ENCODE measurements around the gene RAB23.

Gene RAB23

DNA sequence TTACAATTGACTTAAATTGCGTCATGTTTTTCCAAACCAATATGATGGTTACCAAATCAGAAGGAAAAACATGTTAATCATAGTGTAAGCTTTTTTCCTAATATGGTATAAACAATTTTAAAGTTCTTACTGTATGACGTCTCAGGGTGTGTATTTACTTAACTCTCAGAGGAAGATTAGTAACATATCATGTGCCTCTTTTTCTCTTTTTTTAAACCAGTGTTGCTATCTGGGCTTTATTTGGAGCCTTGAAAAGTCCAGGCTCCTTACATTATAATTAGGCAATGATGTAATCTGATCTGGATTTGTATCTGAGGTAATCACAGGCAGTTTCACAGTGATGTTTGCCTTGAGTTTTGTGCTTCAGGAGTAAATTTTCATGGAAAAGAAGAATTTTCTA, 20.4 kb upstream of the RAB23 start:
- DNase-seq (ENCODE audit: low read depth) = no peak

DNA sequence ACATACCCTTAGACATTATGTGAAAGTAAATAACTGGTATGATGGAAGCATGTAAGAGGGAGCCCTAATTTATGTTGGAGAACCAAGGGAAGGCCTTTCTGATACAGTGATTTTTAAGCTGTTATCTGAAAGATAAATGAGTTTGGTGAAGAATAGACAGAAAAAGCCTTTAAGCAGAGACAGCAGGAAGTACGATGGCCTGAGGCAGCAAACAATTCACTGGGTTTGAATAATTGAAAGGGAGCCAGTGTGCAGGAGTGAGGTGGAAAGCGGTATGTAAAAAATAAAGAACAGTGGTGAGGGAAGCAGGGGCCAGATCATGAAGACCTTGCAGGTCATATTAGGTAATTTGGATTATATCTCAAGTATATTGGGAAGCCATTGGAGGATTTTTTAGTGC, 4.1 kb upstream of the RAB23 start:
- no peak for DNase-seq (ENCODE audit: low read depth)

DNA sequence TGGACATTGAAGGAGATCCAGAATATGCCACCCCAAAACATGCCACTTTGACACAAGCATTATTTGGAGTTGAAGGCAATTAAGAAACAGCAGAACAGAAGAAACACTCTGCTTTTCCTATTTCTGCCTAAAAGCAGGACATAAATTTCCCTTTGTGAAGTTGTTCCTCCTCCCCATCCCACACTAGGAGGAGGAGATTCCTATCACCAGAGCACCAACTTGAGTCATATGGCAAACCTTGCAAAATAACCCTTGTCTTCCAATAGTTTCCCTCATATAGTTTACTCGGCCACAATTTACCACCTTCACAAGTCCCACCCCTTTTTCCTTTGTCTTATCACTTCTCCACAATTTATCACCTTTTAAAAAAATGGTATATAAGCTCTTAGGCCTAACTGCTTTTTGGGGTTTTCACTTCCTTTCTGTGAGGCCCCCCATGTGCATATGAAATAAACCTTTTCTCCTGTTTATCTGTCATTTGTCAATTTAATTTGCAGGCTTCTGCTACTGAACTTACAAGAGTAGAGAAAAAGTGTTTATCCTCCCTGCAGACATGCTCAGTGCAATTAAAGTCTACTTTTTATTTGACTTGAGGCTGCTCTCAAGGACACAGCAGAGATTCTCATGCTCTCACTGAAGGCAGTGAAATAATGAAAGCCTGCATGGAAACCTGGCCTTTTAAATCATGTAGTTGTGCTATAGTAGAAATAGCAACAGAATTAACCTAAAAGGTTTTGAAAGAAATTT, 2.8 kb upstream of the RAB23 start:
- DNase-seq (ENCODE audit: low read depth) = no peak

GRCh38 chr6:57222743-57223077, 603 bp upstream of the RAB23 start:
- DNase-seq (ENCODE audit: low read depth) = no peak

DNA sequence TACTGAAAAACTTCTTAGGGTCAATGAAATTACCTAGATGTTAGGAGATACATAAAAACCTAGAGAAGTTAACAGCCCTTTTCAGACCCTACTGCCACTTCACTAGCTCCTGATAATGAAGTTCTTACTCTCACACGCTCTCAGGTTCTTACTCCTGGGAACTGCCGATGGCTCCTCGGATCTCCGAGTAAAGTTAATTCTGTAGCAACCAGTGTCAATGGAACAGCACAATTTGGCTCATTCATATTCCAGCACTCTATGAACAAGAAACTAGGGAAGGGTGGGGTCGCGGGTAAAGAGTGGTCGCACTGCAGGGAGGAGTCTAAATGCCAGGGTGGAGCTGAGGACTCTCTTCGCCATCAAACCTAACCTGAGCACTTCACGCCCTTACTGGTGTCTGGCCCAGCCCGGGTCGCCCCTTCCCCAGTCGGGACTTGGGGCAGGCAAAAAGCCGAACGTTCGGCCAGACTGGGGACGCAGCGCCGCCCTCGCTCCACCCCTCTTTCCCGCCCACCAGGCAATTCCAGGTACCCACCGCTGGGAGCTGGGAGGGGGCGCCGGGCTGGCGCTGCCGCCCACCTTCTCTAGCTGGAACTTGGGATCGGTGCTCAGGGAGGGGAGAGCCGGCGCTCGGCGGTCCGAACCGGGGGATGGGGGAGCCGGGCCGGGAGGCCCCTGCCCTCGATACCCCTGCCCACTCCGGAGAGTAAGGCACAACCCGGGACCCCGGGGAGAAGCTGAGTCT, 744 bp downstream of the RAB23 start:
- peak; percentile 45 for DNase-seq (ENCODE audit: low read depth)

DNA sequence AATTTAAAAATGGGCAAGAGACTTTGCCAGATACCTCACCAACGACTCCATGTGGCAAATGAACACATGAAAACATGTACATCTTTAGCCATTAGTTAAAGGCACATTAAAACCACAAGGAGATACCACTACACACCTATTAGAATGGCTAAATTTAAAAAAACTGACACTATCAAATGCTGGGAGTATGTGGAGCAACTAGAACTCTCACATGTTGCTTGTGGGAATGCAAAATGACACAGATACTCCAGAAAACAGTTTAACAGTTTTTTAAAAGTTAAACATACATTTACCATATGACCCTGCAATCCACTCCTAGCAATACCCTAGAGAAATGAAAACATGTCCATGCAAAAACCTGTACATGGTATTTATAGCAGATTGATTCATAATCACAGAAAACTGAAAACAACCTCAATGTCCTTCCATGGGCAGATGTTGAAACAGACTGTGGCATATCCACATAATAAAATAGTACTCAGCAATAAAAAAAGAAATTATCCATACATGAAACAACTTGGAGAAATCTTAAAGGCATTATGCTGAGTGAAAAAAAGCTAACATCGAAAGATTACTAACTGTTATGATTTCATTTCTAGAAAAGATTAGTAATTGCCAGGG, 1.9 kb downstream of the RAB23 start:
- DNase-seq (ENCODE audit: low read depth) = no peak

DNA sequence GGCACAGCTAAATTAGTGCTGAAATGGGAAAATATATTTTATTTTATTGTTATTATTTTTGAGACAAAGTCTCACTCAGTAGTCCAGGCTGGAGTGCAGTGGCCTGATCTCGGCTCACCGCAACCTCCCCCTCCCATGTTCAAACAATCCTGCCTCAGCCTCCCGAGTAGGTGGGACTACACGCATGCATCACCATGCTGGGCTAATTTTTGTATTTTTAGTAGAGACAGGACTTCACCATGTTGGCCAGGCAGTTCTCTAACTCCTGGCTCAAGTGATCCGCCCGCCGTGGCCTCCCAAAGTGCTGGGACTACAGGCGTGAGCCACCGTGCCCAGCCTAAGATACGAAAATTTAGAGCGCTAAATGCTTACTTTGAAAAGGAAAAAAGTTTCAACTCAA, 4.8 kb downstream of the RAB23 start:
- no peak for DNase-seq (ENCODE audit: low read depth)

DNA sequence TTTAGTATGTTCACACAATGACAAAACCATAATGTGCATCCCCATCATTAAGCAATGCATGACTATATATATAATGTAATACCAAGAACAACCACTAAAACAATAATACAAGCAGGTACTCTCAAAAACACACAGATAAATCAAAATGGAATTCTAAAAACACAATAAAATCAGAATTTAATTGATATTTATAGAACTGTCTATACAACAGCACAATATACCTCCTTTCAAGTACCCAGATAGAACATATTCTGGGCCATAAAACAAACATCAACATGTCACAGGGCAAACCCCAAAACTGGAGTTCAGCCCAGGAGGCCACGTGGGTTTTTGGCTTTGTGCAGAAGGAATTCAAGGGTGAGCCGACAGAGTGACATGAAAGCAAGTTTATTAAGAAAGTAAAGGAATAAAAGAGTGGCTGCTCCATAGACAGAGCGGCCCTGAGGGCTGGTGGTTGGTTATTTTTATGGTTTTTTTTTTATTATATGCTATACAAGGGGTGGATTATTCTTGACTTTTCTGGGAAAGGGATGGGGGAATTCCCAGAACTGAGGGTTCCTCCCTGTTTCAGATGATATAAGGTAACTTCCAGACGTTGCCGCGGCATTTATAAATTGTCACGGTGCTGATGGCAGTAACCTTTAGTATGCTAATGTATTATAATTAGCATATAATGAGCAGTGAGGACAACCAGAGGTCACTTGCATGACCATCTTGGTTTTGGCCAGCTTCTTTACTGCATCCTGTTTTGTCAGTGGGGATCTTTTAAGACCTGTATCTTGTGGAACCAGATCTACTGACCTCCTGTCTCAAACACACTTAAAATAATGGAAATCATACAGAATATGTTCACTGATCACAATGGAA, 5.6 kb downstream of the RAB23 start:
- no peak for DNase-seq (ENCODE audit: low read depth)

DNA sequence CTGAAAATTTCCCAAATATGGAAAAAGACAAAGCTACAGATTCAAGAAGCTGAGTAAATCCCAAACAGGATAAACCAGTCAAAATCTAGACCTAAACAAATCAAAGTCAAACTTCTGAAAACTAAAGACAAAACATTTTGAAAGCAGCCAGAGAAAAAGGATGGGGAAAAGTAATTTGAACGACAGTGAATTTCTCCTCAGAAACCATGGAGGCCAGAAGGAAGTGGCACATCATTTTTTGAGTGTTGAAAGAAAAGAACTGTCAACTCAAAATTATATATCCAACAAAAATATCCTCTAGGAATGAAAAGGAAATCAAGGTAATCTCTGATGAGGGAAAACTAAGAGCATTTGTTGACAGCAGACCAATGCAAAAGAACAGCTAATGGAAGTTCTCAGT, 6.8 kb downstream of the RAB23 start:
- no peak for DNase-seq (ENCODE audit: low read depth)

- DNase-seq (ENCODE audit: low read depth) = no peak
Observed at GRCh38 chr6:57210060-57210459, 12.0 kb downstream of the RAB23 start.

DNA sequence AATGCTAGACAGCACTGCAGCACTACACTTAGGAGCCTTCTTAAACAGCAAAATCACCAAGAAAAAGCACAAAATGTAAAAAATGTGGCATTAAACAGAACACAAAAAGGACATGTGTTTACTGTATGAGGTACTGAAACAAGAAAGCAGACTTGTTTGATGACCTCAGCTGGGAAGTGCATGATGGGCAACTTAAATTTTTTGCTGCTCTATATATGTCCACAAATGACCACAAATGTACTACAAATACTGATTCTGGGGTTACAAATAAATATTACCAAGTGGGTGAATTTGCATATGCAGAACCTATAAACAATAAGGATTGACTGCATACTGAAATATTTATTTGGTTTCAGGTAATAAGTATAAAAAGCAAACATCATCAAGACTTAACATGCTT, 13.1 kb downstream of the RAB23 start:
- DNase-seq (ENCODE audit: low read depth) = no peak

GRCh38 chr6:57207872-57208271, 14.2 kb downstream of the RAB23 start:
- no peak for DNase-seq (ENCODE audit: low read depth)

DNA sequence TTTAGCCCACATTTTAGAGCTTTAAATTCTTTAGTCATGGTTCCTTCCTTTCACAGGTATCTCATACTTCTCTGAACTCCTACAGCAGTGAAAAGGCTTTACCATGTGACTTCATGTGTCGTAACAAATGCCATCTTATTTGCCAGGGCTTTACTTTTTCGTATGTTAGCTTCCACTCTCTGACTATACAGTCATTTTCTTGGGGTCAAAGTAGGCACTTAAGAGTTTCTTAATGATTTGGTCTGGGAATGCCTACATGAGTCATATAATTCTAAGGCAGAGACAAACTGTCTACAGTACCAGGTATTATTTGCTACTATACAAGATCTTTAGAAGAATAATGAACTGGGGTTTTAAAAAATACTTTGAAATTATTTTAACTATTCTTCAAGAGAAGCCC, 15.0 kb downstream of the RAB23 start:
- no peak for DNase-seq (ENCODE audit: low read depth)

GRCh38 chr6:57205550-57206328, 16.4 kb downstream of the RAB23 start:
- no peak for DNase-seq (ENCODE audit: low read depth)

DNA sequence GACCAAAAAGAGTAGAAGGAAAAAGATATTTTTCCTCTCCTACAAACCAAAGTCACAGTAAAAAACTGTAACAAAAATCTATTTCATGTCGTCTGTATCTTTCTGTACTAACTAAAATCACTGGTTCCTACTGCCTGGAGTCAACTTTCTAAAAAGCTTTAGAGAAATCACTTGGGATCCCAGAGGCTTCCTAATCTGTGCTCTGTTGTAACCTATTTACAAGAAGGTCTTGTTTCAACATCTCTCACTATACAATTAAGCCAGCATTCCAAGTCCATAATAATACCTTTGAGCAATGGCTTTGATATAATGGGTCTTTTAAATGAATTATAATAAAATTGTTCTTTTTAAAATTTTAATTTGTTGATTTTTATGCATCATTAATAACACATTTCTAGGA, 20.4 kb downstream of the RAB23 start:
- no peak for DNase-seq (ENCODE audit: low read depth)

DNA sequence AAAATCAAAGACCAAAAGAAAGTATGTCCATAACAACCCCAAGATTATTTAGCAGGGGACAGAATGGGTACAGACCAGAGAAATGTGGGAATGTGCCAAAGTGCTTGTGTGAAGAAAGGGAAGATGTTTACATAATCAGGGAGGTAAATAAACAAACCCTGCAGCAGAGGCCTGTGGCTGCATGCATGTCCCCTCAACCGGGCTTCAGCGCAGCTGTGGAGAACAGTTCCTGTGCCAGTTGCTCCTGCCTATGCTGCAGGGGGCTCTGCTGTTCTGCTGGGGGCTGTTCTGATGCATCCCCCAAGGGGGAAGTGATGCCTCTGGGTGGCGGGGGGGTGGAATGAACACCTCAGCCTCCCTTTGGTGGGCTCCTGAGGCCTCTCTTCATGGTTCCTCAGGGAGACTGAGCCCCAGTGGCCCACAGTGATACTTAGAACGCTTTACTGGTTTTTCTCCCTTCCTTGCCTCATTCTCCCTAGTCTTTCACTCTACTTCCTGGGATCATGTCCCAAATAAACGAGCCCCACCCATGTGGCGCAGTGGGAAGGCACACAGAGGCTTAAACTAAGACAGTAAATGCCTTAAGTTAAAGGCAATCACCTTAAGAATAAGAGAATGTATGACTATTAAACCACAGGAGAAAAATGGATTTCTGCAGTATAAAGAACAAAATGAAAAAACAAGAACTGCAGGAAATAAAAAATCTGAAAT, 23.0 kb downstream of the RAB23 start:
- DNase-seq (ENCODE audit: low read depth) = no peak

DNA sequence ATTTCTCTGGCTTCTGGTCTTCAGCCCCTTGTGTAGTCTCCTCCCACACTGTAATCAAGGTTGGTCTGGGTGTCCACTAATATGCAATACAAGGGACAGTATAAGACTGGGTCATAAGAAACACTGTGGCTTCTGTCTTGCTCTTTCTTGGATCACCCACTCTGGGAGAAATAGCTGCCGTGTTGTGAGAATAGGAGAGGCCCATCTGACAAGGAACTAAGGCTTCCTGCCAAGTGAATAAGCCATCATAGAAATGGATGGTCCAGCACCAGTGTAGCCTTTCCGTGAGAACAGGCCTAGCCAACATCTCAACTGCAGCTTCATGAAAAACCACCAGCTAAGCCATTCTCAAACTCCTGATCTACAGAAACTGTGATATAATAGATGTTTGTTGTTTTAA, 26.6 kb downstream of the RAB23 start:
- no peak for DNase-seq (ENCODE audit: low read depth)

DNA sequence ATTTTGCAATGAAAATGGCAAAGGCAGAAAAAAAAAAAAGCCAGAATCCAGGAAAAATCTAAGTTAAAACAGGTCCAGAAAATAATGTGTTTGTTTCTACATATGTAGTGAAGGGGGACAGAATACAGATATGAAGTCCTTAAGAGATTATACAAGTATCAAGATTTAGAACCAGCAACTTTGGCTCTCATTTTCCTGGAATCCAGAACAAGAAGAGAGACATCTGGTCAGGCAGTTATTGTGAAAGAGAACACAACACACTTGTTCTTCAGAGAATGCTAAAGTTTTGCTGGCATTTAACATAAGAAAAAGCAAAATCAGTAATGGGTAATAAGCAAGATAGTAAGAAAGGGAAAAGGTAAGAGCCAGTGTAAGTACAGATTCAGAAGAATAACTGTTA, 28.9 kb downstream of the RAB23 start:
- DNase-seq (ENCODE audit: low read depth) = no peak

GRCh38 chr6:57190140-57190539, 32.0 kb downstream of the RAB23 start:
- DNase-seq (ENCODE audit: low read depth) = no peak

DNA sequence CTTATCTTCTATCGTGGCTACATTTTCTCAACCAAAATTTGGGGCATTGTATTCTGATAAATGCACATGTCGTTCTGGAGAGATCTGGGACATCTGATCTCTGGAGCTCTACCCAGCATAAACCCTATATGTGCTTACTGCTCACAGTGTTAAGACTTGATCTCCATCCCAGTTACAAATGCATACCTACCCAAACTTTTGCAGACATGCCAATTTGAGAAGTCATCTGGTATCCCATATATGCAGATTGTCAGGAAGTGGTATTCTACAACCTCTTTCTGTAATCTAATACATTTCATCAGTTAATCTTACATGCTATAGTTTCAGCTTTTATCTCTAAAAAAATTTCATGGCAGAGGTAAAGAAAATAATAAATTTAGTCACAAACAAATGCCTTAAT, 38.8 kb downstream of the RAB23 start:
- no peak for DNase-seq (ENCODE audit: low read depth)

GRCh38 chr6:57182017-57182432, 40.1 kb downstream of the RAB23 start:
- no peak for DNase-seq (ENCODE audit: low read depth)
